GM18507 (cell line): ENCODE data around the gene DNAJC17.

Source experiments
- DNase-seq: peaks from one replicate; pipeline ENCODE4 v3.0.0; 2011; ENCODE audit warnings: low read depth; ENCODE audit not compliant: insufficient read length; ENCODE audit errors: extremely low spot score
- FAIRE-seq: peaks from 2 replicates; lab custom pipeline; 2011; peaks lifted over from hg19 to GRCh38; lab: Jason Lieb, UNC

Gene DNAJC17

GRCh38 chr15:40769274-40770146, 37.8 kb downstream of the DNAJC17 start, which contains the start of gene C15orf62:
TSS of gene C15orf62 (plus strand) at chr15:40769980. CDS start at chr15:40770496, 516 bp downstream.
- DNase-seq (peak; percentile 25), FAIRE-seq (peak; percentile 59)

- FAIRE-seq (no peak), DNase-seq (no peak)
Measured at GRCh38 chr15:40768521-40769273, 38.6 kb downstream of the DNAJC17 start.

GRCh38 chr15:40767838-40768500, 39.3 kb downstream of the DNAJC17 start:
- no peak for DNase-seq
- FAIRE-seq = no peak

GRCh38 chr15:40766906-40767837, 40.1 kb downstream of the DNAJC17 start:
- FAIRE-seq (no peak), DNase-seq (no peak)

DNA sequence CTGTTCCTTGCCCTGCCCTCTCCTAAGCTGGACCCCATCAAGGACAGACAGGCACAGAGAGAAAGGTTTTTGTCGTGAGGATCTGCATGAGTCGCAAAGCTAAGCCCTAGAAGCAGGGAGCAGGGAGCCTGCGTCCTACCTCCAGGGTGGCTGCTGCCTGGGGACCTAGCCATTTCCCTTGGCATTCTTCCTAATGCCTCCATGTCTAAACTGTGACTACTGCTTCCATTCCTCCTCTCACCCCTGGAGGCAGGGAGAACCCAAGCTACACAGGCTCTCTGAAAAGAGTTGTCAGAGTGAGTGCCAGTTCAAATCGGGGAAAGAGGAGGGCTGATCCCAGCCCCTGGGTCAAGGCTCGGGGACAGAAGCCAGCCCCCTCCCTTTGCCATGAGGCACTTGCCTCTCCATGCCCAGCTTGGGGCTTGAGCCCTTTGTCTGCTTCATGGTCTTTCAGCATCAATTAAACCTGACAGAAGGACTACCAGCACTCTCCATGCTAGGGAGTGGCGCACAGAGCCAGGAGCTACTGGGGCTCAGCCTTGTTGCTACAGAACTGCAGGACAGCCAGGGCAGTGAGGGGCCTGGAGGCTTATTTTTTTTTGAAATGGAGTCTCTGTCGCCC, 41.0 kb downstream of the DNAJC17 start:
- FAIRE-seq (no peak), DNase-seq (no peak)

- FAIRE-seq = no peak
Measured at GRCh38 chr15:40764629-40765103, 42.6 kb downstream of the DNAJC17 start.

GRCh38 chr15:40763801-40764628, 43.3 kb downstream of the DNAJC17 start, which contains the start of gene GCHFR:
TSS of gene GCHFR (plus strand) at chr15:40764068. CDS start at chr15:40764181, 113 bp downstream.
- DNase-seq (peak; percentile 65), FAIRE-seq (peak; percentile 44)

More at GRCh38 chr15:40764629-40765103, 42.6 kb downstream of the DNAJC17 start:
- DNase-seq = no peak

DNA sequence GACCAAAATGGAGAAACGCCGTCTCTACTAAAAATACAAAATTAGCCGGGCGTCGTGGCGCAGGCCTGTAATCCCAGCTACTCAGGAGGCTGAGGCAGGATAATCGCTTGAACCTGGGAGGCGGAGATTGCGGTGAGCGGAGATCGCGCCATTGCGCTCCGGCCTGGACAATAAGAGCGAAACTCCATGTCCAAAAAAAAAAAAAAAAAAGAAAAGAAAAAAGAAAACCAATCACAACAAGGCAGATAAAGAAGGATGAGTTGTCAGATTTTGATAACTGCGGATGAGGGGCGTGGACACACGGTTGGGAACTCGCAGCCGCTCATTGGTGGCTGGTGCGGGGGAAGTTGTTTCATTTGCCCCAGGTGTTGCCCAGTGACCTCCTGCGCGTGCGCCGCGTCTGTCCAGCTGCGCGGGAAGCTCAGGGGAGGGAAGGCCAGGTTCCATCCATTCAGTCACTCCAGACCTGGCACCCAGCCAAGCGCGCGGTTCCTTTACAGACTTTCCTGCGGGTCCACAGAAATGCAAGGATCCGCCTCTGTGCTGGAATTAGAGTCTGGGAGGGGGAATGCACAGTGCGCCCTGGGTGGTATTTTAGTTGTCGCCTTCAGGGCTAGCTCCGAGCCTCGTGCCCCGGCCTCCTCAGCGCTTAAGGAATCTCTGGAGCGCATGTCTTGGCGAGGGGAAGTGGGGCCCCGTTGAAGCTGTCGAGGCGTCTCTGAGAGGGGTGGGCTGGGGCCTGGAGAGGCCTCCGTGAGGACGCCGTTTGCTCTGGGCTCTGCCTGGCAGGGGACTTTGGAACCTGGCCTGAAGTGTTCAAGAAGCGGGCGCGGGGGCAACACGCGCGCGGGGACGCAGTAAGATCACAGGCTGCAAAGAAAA, 44.1 kb downstream of the DNAJC17 start:
- DNase-seq = peak; percentile 33
- FAIRE-seq = no peak

DNA sequence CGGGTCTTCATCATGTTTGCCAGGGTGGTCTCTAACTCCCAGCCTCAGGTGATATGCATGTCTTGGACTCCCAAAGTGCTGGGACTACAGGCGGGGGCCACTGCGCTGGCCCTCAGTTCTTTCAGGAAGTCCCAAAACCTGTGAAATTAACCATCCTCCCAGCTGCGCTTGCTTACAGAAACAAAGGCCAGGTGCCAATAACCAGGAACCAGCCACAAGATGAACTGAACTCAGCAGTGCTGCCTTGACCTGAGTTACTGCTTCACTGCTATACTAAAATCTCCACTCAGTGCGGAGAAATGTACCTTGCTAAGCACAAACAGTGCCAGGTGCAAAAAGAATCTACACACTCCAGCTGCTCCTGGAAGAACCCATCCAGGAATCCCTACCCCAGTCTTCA, 47.3 kb downstream of the DNAJC17 start:
- DNase-seq (no peak), FAIRE-seq (no peak)

DNA sequence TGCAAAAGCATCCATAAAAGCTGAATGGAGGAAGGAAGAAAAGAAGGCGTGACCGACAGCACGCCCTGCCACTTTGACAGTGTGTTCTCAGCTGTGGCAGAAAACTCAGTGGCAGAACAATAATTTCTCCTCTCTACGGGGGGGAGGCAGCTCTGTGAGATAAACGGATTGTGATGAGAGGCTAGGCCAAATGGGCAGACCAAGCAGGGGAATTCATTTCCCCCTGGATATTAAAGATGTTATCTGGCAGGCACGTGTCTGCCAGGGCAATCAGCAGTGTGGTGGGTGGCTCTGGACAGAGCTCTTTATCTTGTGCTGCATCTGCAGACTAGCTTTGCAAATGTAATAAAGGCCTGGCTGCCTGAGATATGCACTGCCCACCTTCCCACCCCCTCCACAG, 50.3 kb downstream of the DNAJC17 start:
- FAIRE-seq (no peak), DNase-seq (no peak)

DNA sequence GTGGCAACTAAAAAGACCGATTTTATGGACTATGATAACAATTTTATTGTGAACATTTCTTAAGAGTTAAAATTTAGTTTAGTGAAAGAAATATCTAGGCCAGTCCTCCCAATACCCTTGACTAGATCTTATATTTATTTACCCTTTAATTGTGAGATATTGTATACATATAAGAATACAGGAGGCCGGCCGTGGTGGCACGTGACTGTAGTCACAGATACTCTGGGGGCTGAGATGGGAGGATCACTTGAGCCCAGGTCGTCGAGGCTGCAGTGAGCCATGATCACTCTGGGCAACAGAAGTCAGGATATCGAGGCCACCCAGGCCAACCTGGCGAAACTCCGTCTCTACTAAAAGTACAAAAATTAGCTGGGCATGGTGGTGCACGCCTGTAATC, 51.5 kb downstream of the DNAJC17 start:
- no peak for DNase-seq

DNA sequence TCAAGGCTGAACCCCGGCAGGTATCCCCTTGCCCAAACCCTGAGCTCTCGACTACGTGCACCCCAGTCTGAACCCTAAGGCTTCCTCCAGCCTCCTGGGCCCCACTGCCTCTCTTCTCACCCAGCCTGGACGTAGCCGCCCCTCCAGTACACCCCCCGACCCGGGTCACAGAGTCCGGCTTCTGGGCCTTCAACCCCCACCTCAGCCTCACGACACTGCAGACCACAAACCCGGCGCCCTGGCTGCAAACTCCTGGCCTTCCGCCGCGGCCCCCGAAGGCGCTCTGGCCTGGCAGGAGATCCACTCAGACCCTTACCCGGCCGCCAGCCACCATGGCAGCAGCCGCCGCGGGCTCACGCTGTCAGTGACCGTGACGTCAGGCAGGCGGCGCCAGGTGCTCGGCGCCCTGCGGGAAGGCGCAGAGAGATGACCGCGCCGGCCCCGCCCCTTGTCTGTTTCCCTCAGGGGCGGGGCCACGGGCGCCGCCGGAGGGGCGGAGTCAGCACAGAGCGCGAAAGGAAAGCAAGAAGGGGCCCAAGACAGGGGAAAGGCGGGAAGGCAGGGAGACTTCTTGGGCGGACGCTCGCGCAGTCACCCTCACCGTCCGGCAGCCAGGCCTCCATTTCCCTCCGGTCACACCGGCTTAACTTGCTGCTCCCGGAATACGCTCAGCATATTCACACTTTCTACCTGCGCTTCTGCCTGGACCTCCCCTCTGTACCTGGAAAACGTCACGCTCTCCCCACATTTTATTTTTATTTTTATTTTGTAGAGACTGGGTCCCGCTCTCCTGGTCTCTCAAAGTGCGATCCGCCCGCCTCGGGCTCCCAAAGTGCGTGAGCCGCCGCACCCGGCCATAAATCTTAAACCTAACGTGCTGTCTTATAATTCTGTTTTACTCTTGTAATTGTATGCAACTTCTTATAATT, 52.1 kb downstream of the DNAJC17 start, which contains the start of gene RMDN3:
Gene RMDN3 (minus strand): TSS at position 372 of the 929 bp plus-strand sequence. CDS start 471 bp downstream, outside the sequence.
- DNase-seq = peak; percentile 96
- peak; percentile 89 for FAIRE-seq

More for the DNA sequence above, 51.5 kb downstream of the DNAJC17 start:
- no peak for FAIRE-seq

- DNase-seq (no peak), FAIRE-seq (no peak)
Measured at GRCh38 chr15:40754574-40754882, 52.7 kb downstream of the DNAJC17 start.

GRCh38 chr15:40751745-40752144, 55.5 kb downstream of the DNAJC17 start:
- no peak for DNase-seq
- no peak for FAIRE-seq

DNA sequence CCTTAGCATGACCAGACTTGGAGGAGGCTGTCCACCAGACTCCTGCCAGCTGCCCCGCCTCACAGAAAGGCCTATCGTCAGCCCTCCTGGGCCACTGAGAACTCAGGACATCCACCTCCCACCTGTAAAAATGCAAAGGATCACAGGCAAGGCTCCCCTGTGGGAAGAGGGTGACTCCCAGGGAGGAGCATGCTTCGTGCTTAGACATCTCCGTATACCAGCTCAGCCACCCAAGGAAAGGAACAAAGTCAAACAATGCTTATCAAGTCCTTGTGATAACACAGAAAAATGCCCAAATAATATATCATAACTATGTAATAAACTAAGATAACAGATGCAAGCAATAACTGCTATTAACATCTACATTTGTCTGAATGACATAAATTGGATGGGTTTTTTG, 56.4 kb downstream of the DNAJC17 start:
- FAIRE-seq = no peak
- DNase-seq = no peak
